ENCODE results near the gene PRLR.

The PRLR gene

GRCh38 chr5:35098214-35098613, 132.1 kb downstream of the PRLR start:
- no peak for TF ChIP-seq POU6F1 (CRISPR knock-in tag; IDR thresholded peaks at IDR 0.05; ENCODE audit: borderline replicate concordance, low read depth)
- no peak for TF ChIP-seq ZNF70 (CRISPR knock-in tag; IDR thresholded peaks at IDR 0.05)
- TF ChIP-seq ZFP30 (CRISPR knock-in tag; IDR thresholded peaks at IDR 0.05) = no peak
- TF ChIP-seq ZNF8 (CRISPR knock-in tag; IDR thresholded peaks at IDR 0.05) = no peak
- no peak for TF ChIP-seq PATZ1 (CRISPR knock-in tag; IDR thresholded peaks at IDR 0.05; ENCODE audit: borderline replicate concordance)
- no peak for TF ChIP-seq CREB5 (CRISPR knock-in tag; IDR thresholded peaks at IDR 0.05; ENCODE audit: low read depth)
- no peak for TF ChIP-seq ARNTL (CRISPR knock-in tag; IDR thresholded peaks at IDR 0.05; ENCODE audit: borderline replicate concordance, low read depth)
- no peak for TF ChIP-seq OSR1 (CRISPR knock-in tag; IDR thresholded peaks at IDR 0.05)
- TF ChIP-seq RARB (CRISPR knock-in tag; IDR thresholded peaks at IDR 0.05) = no peak
- no peak for TF ChIP-seq SNAI2 (CRISPR knock-in tag; IDR thresholded peaks at IDR 0.05)
- TF ChIP-seq TCF4 (CRISPR knock-in tag; IDR thresholded peaks at IDR 0.05; ENCODE audit: borderline replicate concordance) = no peak
- no peak for TF ChIP-seq CSRNP3 (CRISPR knock-in tag; IDR thresholded peaks at IDR 0.05)
- TF ChIP-seq ISL1 (CRISPR knock-in tag; IDR thresholded peaks at IDR 0.05) = no peak
- no peak for TF ChIP-seq PPARA (CRISPR knock-in tag; IDR thresholded peaks at IDR 0.05; ENCODE audit: borderline replicate concordance)
- TF ChIP-seq ESRRG (CRISPR knock-in tag; IDR thresholded peaks at IDR 0.05) = no peak
- no peak for TF ChIP-seq ZC3H10 (CRISPR knock-in tag; IDR thresholded peaks at IDR 0.05)
- no peak for TF ChIP-seq TOX (CRISPR knock-in tag; IDR thresholded peaks at IDR 0.05; ENCODE audit: borderline replicate concordance)
- TF ChIP-seq GLIS3 (CRISPR knock-in tag; IDR thresholded peaks at IDR 0.05) = no peak
- TF ChIP-seq BACH2 (CRISPR knock-in tag; IDR thresholded peaks at IDR 0.05; ENCODE audit: borderline replicate concordance) = no peak
- TF ChIP-seq ZNF565 (CRISPR knock-in tag; conservative IDR thresholded peaks at IDR 0.05; ENCODE audit: low read depth) = no peak
- ATAC-seq = no peak

GRCh38 chr5:35096932-35097331, 133.4 kb downstream of the PRLR start:
- ATAC-seq = no peak
- TF ChIP-seq GLIS3 (CRISPR knock-in tag; IDR thresholded peaks at IDR 0.05) (no peak), PPARA (CRISPR knock-in tag; IDR thresholded peaks at IDR 0.05; ENCODE audit: borderline replicate concordance) (no peak), ZFP30 (CRISPR knock-in tag; IDR thresholded peaks at IDR 0.05) (no peak), BACH2 (CRISPR knock-in tag; IDR thresholded peaks at IDR 0.05; ENCODE audit: borderline replicate concordance) (no peak), CSDC2 (CRISPR knock-in tag; IDR thresholded peaks at IDR 0.05) (no peak), ZNF70 (CRISPR knock-in tag; IDR thresholded peaks at IDR 0.05) (no peak), POU6F1 (CRISPR knock-in tag; IDR thresholded peaks at IDR 0.05; ENCODE audit: borderline replicate concordance, low read depth) (no peak), TSHZ2 (CRISPR knock-in tag; IDR thresholded peaks at IDR 0.05) (no peak), ESRRG (CRISPR knock-in tag; IDR thresholded peaks at IDR 0.05) (no peak), PATZ1 (CRISPR knock-in tag; IDR thresholded peaks at IDR 0.05; ENCODE audit: borderline replicate concordance) (no peak)

Data from SK-N-SH treated with all-trans-retinoic acid at 6 μM for 48 hours (cell line).